Lung (tissue), 12 donors: ENCODE measurements around the gene MYO10. TPM values are rescaled to one million over a fixed set of nuclear protein-coding genes. Genes with fewer than 3 reads are reported as not detected.

Experiments used
- ATAC-seq: fragments of 200-7000 bp; cut with Tn5 transposase; one replicate; pipeline ENCODE4 v1.9.1; 2020; ENCODE audit warnings: moderate number of reproducible peaks; ENCODE audit not compliant: insufficient read depth, low FRiP score
- DNase-seq, 3 donors: peaks; one replicate each; pipeline ENCODE4 v3.0.0-alpha.2; 2013 to 2017
- H3K27ac ChIP-seq, 2 donors: one replicate each; pipeline ENCODE4 v1.5.1; 2013; ENCODE audit warnings: mild to moderate bottlenecking in 2 of 2, moderate library complexity in 2 of 2, control low read depth in 1 of 2, inconsistent platforms in 1 of 2, low read depth in 1 of 2, low read length in 1 of 2
- H3K27me3 ChIP-seq, 3 donors: one replicate each; pipeline ENCODE4 v1.5.1; 2013; ENCODE audit warnings: low read length in 2 of 3; ENCODE audit not compliant: control insufficient read depth in 3 of 3, insufficient read depth in 3 of 3
- H3K36me3 ChIP-seq, 4 donors: one replicate each; pipeline ENCODE4 v1.5.1; 2013; ENCODE audit warnings: low read length in 4 of 4, mild to moderate bottlenecking in 1 of 4, moderate library complexity in 1 of 4; ENCODE audit not compliant: control insufficient read depth in 4 of 4, insufficient read depth in 4 of 4
- H3K4me1 ChIP-seq, 5 donors: one replicate each; pipeline ENCODE4 v1.5.1; 2013; ENCODE audit warnings: low read length in 5 of 5, mild to moderate bottlenecking in 2 of 5, moderate library complexity in 1 of 5; ENCODE audit not compliant: control insufficient read depth in 5 of 5, insufficient read depth in 5 of 5
- H3K4me3 ChIP-seq: one replicate; pipeline ENCODE4 v1.5.1; 2013; ENCODE audit warnings: mild to moderate bottlenecking, control low read depth, moderate library complexity
- H3K9ac ChIP-seq, 2 donors: one replicate each; pipeline ENCODE4 v1.5.1; 2013; ENCODE audit warnings: low read length in 2 of 2, control low read depth in 1 of 2; ENCODE audit not compliant: insufficient read depth in 1 of 2
- H3K9me3 ChIP-seq, 4 donors: one replicate each; pipeline ENCODE4 v1.5.1; 2013; ENCODE audit warnings: low read length in 3 of 4, mild to moderate bottlenecking in 1 of 4, moderate library complexity in 1 of 4; ENCODE audit not compliant: control insufficient read depth in 4 of 4, insufficient read depth in 3 of 4
- CTCF ChIP-seq: IDR thresholded peaks from 2 replicates; pipeline ENCODE4 v1.5.1; 2012; ENCODE audit warnings: mild to moderate bottlenecking; ENCODE audit errors: control extremely low read depth, extremely low read depth
- WGBS, 2 donors: extraction: QIAGEN DNeasy Blood & Tissue Kit; methylation state at CpG; one replicate each; pipeline ENCODE4 v1.1.7; 2013; 5-methylcytosine and 5-hydroxymethylcytosine counted together
- polyA plus RNA-seq, 2 donors: library from polyadenylated mRNA; stranded (reverse); fragments of 200-250 nt; gene quantifications; one replicate each; pipeline ENCODE4 v1.2.1, GENCODE V29; 2013
- total RNA-seq, 2 donors: library from RNA; depleted of rRNA in 1 of 2; stranded (reverse); fragments of >200 nt in 1 of 2; gene quantifications; one replicate each; pipeline ENCODE4 v1.2.1, GENCODE V29; 2014 to 2021
- donor health status: control.
- donor health status: control.
- donor health status: Bipolar disorder and iron deficiency.
- donor health status: healthy.
- donor health status: DM: yes; HTN: yes; CAD: no.

MYO10 gene
- total and polyA plus RNA-seq, 4 donors: 10.6 to 71.5 (median 28.2) TPM

- H3K27ac ChIP-seq: peak overlapping the region in 1 of 2 donors; percentile 36
- no peak overlapping the region for H3K4me3 ChIP-seq
- no peak for ATAC-seq
- H3K9me3 ChIP-seq: no peaks in the 10 kb centered on the region
- H3K9ac ChIP-seq: peak overlapping the region in 1 of 2 donors; percentile 32
- DNase-seq: no peak
- H3K36me3 ChIP-seq: peaks cover 0 to 10% (median 0%) of the 10 kb centered on the region in 4 donors
- peaks cover 0 to 35% (median 21%) of the 10 kb centered on the region in 5 donors for H3K4me1 ChIP-seq
- 75 to 80% methylated on average over 4 of the region's 4 CpGs for WGBS, 2 donors
- TF ChIP-seq CTCF: no peak
- H3K27me3 ChIP-seq: no peaks in the 10 kb centered on the region
Observed at GRCh38 chr5:16864631-16865131, 71.4 kb downstream of the MYO10 start.

- 64 to 82% methylated on average over 5 of the region's 5 CpGs for WGBS, 2 donors
- DNase-seq (peak in 2 of 3 donors; percentile 54 to 63), ATAC-seq (peak; percentile 52)
- Histone ChIP-seq H3K9me3 (peaks cover 0 to 8% (median 2%) of the 10 kb centered on the region in 4 donors), H3K4me3 (no peak overlapping the region), H3K27ac (peak overlapping the region in 1 of 2 donors; percentile 64), H3K9ac (no peak overlapping the region), H3K36me3 (peaks cover 0 to 10% (median 0%) of the 10 kb centered on the region in 4 donors), H3K27me3 (no peaks in the 10 kb centered on the region), H3K4me1 (peaks cover 0 to 37% (median 21%) of the 10 kb centered on the region in 5 donors)
- TF ChIP-seq CTCF: no peak
Observed at GRCh38 chr5:16863469-16863946, 72.6 kb downstream of the MYO10 start.

DNA sequence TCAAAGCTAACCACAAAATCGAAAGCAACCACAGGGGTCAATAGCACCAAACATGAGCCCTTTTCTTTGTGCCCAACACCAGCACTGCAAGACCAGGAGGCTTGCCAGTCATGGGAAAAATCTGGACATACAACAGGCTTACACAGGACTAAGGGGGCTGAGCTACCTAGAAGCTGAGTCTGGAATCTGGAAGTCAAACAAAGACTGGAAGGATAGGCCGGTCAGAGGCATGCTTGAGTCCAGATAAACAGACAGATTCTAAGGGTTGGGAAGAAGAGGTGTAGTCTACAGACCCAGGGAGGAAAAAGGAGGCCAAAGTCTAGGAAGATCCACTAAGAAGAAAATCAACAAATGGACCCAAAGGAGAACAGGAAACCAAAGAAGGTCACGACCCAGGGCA is 73.3 kb downstream of the MYO10 start:
- no peak for DNase-seq
- no peak overlapping the region for H3K9ac ChIP-seq
- no peak overlapping the region for H3K4me3 ChIP-seq
- H3K27ac ChIP-seq: peak overlapping the region in 1 of 2 donors; percentile 61
- ATAC-seq: no peak
- WGBS, 2 donors: 63 to 76% methylated on average over 3 of the region's 3 CpGs
- no peak for TF ChIP-seq CTCF
- no peaks in the 10 kb centered on the region for H3K27me3 ChIP-seq
- peaks cover 0 to 10% (median 0%) of the 10 kb centered on the region in 4 donors for H3K36me3 ChIP-seq
- peaks cover 0 to 8% (median 2%) of the 10 kb centered on the region in 4 donors for H3K9me3 ChIP-seq
- H3K4me1 ChIP-seq: peaks cover 0 to 44% (median 21%) of the 10 kb centered on the region in 5 donors

- no peak for DNase-seq
- ATAC-seq: no peak
- Histone ChIP-seq H3K9ac (no peak overlapping the region), H3K9me3 (peaks cover 0 to 8% (median 2%) of the 10 kb centered on the region in 4 donors), H3K27ac (no peak overlapping the region), H3K4me3 (no peak overlapping the region), H3K4me1 (peaks cover 0 to 41% (median 25%) of the 10 kb centered on the region in 5 donors), H3K27me3 (no peaks in the 10 kb centered on the region), H3K36me3 (peaks cover 0 to 7% (median 0%) of the 10 kb centered on the region in 4 donors)
- no peak for TF ChIP-seq CTCF
Observed at GRCh38 chr5:16859346-16859745, 76.7 kb downstream of the MYO10 start.
